CD4-positive, alpha-beta T cell treated with Interleukin-10 for 1 hour (primary cell): ENCODE data around the gene ALCAM.
A peak's percentile ranks its signal among the peaks of the same experiment; 100 is the strongest.

Source experiments
- DNase-seq: peaks from one replicate; pipeline ENCODE4 v3.0.0-alpha.2; 2020

ALCAM gene

DNA sequence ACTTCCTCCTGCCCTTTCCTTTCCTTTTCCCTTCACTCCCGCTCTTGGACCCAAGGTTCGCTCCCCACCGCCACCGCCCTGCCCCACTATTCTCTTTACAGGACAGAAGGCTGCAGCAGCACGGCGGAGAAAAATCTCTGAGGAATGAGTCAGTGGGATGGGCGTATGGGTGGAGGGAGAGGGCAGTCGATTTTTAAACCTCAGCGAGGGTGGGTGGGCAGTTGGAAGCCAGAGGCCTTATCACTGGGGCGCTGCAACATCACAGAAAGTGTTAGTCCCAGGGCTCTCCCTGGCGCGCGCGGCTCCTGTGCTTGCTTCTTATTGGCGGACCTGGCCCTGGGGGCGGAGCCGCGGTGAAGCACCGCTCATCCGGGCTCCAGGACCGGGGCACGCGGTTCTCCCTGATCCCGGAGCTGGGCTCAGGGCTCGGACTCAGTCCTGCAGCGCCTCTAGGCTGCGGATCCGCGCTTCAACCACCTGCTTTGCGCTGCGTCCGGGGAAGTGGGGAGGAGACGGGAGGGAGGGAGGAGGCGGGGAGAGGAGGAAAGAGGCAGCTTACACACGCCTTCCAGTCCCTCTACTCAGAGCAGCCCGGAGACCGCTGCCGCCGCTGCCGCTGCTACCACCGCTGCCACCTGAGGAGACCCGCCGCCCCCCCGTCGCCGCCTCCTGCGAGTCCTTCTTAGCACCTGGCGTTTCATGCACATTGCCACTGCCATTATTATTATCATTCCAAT lies at the start of gene ALCAM:
Gene ALCAM (plus strand): TSS at position 584 of the 737 bp plus-strand sequence.
- peak; percentile 82 for DNase-seq

DNA sequence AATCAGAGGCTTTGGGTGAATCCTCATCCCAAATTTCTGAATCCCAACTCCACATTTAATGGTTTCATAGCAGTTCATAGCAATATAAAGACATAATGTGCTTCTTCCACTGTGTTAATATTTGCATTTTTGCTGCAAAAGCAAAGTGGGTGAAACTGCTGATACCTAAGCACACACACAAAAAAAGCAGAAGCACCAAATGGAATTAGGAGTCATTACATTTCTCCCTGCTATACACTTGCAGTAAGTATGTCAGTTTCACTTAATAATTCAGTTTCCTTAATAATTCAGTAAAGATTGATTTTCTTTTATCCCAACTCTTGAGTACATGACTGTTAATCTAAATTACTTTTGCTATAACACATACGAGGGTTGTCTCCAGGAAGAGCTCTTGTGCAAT lies 48.9 kb upstream of the ALCAM start:
- no peak for DNase-seq

DNA sequence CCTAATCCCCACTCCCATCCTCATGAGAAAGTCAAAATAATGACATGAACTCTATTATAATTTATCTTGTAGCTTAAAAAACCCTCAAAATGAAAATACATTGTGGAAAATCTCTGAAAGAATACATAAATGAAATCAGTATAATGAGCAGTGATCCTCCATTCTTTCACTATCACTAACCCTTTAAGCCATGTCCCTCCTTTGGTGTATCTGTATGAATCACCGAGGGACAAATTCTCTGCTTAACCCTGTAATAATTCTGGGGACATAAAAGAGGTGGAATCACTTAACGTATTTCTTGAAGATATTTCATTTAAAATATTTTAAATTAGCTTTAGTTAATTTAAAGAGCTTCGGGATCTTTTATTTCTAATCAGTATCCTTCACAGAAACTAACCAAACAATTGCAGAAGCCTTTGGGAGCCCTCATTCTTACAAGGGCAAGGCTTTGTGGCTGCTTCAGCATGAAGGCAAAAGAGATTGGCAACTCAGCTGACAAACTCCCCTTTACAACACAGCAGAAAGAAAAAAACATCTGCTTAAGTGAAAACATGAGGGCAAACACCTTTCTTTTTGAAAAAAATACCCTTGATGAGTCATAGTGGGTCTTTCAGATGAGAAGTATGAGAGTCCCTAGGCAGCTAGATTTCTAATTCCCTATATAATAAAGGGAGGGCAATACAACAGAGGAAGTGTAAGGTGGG lies 44.0 kb upstream of the ALCAM start:
- DNase-seq, result no peak

DNA sequence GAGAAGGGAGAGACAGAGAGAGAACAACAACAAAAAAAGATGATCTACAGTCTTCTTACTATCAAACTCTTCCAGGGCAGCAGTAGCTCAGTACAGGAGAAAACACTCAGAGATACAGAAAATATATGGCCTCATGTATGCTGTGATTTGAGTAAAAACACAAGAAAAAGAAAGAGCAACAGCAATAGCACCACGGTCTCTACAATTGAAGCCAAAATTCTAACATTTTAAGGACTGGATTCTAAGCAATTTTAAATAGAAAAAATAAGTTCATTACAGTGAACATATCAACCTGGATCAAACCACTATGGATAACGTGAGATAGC lies 43.5 kb upstream of the ALCAM start:
- DNase-seq, result no peak

DNA sequence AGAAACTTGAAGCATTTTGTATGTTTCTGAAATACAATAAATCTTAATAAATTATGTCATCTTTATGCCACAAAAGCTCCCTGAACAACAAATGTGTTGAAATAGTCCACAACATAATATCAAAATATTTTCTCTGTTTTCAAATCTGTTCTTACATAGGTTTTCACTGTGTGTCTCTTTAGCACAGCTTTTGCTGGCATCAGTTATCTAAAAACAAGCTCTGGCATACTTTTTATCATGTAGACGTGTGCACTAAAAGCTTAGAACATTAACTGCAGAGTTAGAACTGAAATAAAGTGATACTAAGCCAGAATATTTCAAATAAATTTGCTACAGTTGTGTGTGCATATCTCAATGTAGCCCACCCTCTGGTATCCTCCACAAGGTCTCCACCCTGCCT lies 41.8 kb upstream of the ALCAM start:
- DNase-seq, result no peak

DNA sequence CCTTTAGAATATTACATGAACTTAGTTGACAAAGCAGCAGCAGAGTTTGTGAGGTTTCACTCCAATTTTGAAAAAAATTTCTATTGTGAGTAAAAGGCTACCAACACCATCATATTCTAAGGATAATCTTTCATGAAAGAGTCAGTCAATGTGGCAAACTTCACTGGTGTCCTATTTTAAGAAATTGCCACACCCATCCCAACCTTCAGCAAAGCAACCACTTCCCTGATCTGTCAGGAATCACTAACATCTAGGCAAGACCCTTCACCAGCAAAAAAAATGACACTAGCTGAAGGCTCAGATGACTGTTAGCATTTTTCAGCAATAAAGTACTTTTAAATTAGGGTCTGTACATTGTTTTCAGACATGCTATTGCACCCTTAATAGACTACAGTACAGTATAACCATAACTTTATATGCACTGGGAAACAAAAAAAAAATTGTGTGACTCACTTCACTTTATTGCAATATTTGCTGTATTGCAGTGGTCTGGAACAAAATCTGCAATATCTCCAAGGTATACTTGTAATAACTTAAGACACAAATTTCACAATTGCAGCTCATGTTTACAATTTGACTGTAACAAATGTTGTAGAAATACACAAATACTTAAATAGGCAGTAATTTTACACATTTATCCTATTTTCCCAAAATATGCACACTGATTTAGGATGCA lies 38.9 kb upstream of the ALCAM start:
- no peak for DNase-seq

DNA sequence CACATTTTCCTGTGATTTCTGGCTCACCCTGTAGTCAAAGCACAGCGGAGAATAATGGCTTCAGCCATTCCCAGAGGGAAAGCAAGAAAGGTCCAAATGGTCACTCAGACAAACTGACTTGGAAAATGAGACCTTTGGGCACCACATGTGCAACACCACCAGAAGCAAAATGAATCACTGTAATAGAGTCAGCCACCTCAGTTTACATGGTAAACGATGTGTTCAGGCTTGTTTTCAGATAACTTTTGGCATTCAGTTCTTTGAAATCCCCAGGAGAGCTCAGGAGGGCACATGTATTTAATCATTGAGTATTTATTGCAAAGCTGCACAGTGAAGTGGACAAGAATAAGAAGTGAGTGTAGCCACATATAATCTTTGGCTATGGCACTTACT lies 38.4 kb upstream of the ALCAM start:
- DNase-seq, result no peak

DNA sequence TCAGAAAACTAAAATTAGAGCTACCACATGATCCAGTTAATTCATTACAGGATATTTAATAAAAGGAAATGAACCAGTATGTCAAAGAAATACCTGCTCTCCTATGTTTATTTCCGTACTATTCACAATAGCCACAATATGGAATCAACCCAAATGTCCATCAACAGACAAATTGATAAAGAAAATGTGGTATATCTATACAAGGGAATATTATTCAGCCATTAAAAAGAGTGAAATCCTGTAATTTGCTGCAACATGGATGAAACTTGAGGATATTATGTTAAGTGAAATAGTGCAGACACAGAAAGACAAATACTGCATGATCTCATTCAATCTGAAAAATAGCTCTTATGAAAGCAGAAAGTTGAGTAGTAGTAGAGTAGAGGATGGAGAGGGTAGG lies 33.7 kb upstream of the ALCAM start:
- no peak for DNase-seq

DNA sequence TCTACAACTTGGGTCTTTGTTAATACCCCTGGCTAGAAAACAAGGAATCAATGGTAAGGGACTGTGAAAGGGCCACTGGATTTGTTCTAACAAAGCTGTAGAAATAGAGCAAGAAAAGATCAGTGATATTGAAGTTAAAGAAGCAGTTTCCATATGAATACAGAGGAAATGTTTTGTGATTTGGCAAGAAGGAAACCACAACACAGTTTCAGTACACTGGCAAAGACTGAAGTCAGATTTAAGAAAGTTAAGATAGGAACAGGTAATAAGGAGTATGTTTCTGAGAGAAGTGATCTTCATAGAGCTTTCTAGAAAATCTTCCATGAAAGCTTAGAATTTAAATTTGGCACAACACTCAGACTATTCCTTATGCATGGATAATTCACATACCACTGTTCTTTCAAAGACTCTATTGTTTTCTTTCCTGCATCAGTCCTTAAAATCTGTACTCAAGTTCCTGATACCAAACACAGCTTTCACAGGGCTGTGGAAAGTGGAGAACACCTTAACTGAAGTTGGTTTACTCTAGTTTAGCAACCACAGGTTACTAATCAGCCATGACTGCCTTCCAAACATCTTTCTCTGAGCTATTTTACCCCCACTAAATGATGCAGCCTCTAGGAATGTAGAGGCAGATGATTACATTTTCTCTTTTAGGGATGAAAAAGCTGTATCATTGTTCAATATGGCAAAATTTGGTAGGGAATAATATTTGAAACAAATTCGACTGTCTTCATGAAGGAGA lies 32.4 kb upstream of the ALCAM start:
- DNase-seq, result no peak

DNA sequence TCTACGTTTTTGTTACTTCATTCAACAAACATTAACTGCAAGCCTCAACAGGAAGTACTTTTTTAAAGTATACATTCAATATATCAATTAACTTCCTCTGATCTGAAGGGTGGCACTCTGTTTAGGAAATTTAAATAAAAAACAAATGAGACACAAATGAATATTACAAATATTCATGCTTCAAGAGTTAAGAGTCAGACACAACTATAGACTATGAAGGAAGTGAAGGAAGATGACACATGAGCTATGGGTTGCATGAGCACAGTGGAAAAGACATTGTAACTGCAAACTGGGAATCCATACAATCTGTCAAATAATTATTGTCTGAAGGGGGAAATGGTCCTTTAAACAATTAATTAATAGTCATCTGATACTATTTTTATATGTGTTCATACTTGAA lies 26.8 kb upstream of the ALCAM start:
- DNase-seq, result no peak

DNA sequence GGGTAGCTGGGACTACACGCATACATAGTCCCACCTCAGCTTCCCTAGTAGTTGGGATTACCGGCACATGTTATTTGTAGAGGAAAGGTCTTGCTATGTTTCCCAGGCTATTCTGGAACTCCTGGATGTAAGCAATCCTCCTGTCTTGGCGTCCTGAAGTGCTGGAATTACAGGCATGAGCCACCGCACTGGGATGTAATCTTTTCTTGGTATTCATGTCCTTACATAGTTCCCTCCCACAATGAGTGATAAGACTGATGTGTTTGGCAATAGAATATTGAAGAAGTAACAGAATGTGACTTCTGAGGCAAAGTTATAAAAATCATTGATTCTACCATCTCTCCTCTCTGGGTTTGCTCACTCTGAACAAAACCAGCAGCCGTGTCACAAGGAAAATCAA lies 22.7 kb upstream of the ALCAM start:
- DNase-seq, result no peak

DNA sequence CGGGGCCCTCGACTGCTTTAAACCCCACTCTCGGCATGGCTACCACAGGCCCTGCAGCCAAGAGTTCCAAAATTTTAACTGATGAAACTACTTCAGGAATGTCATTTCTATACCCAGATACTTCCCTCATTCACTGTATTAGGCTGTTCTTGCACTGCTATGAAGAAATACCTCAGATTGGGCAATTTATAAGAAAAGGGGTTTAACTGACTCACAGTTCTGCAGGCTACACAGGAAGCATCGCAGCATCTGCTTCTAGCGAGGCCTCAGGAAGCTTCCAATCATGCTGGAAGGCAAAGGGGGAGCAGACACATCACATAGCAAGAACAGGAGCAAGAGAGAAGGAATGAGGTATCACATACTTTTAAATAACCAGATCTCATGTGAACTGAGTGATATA lies 21.6 kb upstream of the ALCAM start:
- no peak for DNase-seq

DNA sequence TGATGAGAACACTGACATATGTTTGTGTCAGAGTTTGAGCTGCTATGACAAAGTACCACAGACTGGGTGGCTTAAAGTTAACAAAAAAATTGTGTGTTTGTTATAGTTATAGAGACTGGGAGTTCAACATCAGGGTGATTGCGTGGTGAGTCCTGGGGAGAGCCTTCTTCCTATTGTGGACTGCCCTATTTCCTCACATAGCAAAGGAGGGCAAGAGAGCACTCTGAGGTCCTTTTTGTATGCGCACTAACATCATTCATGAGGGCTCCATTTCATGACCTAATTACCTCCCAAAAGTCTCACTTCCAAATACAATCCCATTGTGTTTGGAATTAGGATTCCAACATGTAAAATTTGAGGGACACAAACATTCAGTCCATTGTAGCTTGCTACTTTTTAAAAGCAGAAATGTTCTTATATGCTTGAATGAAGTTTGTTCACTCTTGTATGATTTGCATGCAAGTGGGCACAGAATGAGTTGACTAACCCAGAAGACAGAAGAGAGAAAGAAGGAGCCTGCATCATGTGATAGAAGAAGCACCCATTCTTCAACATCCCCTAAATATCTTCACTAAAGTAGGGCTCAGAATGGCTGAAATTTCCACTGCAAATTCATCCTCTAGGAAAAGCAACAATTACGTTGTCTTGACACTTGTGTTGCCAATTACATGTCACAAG lies 18.9 kb upstream of the ALCAM start:
- no peak for DNase-seq

DNA sequence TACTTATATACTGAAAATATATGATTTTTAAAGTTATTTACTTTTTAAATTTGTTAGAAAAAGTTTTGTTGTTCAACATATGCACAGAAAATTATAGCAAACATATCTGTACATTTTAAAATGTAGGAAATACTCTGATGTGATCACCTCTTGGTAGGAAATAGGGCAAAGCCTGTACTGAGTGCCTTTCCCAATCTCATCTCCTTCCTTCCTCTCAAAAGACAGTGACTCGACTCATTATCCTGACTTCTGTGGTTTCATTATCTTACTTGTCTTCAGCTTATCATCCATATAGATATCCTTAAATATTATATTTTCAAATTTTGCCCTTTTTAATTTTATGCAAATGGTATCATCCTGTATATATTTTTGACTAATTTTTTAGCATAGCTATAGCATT lies 18.4 kb upstream of the ALCAM start:
- DNase-seq, result no peak

DNA sequence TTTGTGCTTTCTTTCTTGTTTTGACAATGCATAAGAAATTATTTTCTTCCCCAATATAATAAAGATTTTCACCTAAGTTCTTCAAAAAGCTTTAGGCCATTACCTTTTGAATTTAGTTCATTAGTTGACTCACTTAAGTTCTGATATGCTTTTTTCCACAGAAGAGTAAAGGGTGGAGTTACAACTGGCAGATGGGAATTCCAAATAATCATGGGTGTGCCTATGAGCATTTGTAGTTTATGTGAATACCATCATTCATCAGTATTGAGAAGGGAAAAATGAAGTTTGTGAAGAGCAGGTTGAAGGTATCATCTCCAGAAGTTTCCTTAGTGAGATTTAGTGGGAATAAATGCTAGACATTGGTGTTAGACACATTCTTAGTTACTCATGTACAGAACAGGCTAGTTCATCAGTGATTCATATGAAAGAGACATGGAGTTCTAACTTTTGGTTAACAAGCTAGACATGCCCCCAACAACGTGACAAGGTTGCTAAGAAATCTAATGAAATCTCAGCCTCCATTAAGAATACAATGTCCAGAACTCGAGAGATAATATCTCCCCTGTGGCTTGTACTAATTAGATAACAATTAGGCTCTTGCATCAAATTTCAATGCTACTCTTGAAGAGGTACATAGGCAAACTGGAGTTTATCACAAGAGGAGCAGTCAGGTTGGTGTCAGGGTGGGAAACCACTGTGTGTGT lies 16.9 kb upstream of the ALCAM start:
- DNase-seq, result no peak

DNA sequence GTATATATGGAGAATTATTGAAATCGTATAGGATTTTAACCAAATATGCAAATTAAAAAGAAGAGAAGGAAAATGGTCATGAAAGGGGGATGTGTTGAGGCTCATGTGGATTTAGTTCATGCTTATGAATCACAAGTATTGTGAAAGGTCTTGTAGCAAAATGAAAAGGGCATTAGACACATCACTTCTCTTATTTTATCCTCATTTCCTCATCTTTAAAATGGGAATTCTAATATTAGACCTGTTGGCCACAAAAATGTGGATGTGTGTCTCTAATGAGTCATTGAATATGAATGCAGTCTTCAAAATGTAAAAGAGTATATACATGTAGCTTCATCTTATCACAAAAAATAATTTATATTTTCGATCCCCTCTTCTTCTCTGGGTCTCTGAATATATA lies 14.9 kb upstream of the ALCAM start:
- no peak for DNase-seq

DNA sequence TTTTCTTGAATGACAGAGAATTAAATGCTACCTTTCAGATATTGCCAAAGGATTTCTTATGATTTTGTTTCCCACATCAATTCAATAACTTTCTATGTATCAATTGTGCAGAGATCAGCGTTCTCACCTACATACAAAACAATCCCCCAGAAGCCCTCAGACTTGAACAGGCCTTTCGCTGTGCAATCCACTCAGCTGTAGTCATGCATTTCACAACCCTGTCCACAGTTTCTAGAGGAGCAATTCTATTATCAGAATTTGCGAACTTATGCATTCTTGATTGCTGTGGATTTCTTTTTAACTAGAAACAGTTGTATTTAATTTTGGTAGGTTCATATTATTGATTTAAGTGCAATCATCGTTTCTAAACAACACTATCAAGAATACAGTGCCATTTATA lies 13.7 kb upstream of the ALCAM start:
- no peak for DNase-seq

DNA sequence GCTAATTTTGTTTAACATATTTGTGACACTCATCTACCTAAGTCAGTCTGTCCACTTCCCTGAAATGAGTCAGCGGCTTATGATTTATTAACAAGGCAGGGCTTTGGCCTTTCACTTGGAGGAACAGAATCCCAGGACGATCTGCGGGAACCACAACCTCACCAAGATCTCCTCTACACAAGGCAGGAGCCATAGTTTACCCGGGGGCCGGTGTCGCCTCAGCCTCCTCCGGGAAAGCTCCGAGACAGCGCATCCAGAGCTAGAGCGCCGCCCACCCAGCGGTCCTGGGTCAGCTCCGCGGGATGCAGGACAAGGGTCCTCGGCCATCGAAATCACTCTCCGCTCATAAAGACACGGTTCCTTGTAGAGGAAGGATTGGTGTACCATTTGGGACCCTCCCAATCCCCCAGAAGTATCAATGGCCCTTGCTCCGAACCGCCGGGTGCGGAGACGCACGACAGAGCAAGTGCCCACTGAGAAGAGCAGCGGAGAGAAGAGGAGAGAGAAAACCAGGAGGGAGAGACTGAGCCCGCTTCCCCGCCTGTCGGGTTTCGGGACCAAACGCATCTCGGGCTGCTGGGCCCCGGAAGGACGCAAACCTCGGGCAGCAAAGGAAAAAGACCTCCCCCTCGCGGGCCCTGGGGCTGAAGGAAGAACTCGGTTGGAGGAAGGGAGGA lies 13.1 kb upstream of the ALCAM start:
- no peak for DNase-seq

DNA sequence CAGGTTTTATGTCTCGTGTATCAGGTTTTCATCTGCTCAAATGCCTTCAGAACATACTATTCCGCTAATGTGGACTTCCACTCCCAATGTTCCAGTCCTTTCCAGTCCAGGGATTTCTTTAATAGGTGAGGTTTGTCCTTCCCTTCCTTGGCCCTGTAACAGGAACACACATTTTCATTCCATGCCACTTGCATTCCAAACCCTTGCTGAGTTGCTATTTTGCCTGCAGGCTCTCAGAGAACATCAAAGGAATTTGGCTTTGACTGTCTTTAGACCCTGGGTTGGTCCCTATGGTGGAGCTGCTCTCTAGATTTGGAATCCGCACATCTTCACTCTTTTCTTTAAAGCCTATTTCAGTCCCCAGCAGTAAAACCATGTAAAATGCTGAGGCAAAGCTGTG lies 12.3 kb upstream of the ALCAM start:
- no peak for DNase-seq

DNA sequence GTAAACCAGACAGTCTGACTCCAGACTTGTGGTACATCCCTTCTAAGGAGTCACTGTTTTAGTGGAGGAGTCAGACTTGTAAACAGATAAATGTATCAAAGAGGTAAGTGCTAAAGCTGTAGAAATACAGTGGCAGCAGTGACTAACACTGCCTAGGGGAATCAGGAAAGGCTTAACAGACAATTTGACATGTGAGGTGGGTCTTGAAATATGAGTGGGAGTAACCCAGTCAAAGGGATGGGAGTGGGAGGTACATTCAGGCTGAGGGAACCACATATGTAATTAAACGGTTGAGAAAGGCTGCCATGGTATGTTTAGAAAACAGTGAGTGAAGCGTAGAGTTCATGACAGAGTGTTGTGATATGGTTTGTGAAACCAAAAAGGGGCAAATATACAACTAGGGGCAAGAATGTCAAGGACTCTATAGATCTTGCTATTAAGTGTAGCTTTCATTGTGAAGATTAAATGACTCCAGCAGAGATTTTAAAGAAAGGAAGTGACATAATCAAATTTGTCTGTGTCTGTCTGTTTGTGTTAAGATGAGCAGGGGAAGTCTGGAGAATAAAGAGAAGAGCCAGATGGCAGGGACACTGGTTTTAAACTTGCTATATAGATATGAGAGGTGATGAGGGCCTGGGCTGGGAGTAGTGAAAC lies 11.2 kb upstream of the ALCAM start:
- no peak for DNase-seq

DNA sequence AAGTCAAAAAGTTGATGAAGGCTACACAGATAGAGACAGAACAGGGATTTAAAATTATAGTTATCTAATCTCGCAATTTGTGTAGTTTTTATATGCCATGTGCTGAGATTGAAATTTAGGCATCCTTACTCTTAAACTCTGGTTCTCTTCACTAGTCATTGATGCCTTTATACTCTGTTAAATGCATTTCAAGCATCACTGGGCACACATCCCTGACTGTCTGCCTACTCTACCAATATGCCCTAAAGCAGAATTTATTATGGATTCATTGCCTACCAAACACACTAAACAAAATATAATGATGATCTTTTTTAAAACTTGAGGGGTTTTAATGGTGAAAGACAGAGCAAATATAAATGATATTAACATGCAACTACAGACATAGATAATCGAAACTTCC lies 10.3 kb upstream of the ALCAM start:
- DNase-seq, result no peak
